Measurements from ENCODE around the gene HINFP. TPM values are rescaled to one million over a fixed set of nuclear protein-coding genes. Genes with fewer than 3 reads are reported as not detected.
A peak's percentile ranks its signal among the peaks of the same experiment; 100 is the strongest.

HINFP gene
- total and polyA plus RNA-seq, 9 of the 15 experiments (the other 6 are each of a cell fraction or from before 2014, with no cell fraction given), result 13.8 to 34.1 (median 22.5) TPM

- peak; percentile 53; the same call in 1 of the 2 replicates for TF ChIP-seq USF2 (CRISPR knock-in tag; IDR thresholded peaks at IDR 0.05)
- TF ChIP-seq ATF1 (CRISPR knock-in tag; IDR thresholded peaks at IDR 0.05), result no peak
- peak; percentile 96 for TF ChIP-seq ATF1 (tag; IDR thresholded peaks at IDR 0.05)
- no peak for TF ChIP-seq DIDO1 (tag; IDR thresholded peaks at IDR 0.05; ENCODE audit: low read depth)
- TF ChIP-seq RCOR1 (IDR thresholded peaks at IDR 0.05; ENCODE audit: borderline replicate concordance in 1 of 2, low read depth in 2 of 2, low read length in 2 of 2), result no peak; a peak in 1 of 4 replicates
- TF ChIP-seq PREB (CRISPR knock-in tag; IDR thresholded peaks at IDR 0.05), result no peak
- TF ChIP-seq ZNF512 (tag; IDR thresholded peaks at IDR 0.05), result no peak
- TF ChIP-seq FOXA3 (CRISPR knock-in tag; conservative IDR thresholded peaks at IDR 0.05 in 1 of 2, IDR thresholded peaks at IDR 0.05 in 1 of 2), result no peak
- TF ChIP-seq ZBTB8A (IDR thresholded peaks at IDR 0.05; ENCODE audit: partially characterized antibody), result no peak
- no peak for TF ChIP-seq PPARD (CRISPR knock-in tag; IDR thresholded peaks at IDR 0.05)
- no peak for TF ChIP-seq SP2 (IDR thresholded peaks at IDR 0.05; ENCODE audit: extremely low read depth, low read depth, low read length, poor library complexity, severe bottlenecking)
- no peak for TF ChIP-seq STAT5B (CRISPR knock-in tag; IDR thresholded peaks at IDR 0.05)
- TF ChIP-seq ZBTB43 (CRISPR knock-in tag; IDR thresholded peaks at IDR 0.05), result no peak
- TF ChIP-seq ZNF277 (CRISPR knock-in tag; IDR thresholded peaks at IDR 0.05; ENCODE audit: borderline replicate concordance), result no peak
- no peak for TF ChIP-seq ZNF584 (CRISPR knock-in tag; IDR thresholded peaks at IDR 0.05; ENCODE audit: low read depth)
- no peak for TF ChIP-seq GATAD2B (IDR thresholded peaks at IDR 0.05; ENCODE audit: borderline replicate concordance)
- TF ChIP-seq ZC3H8 (IDR thresholded peaks at IDR 0.05), result no peak
- 0 out of 2 replicates have a peak, but pooled peaks have one; percentile 4 for TF ChIP-seq CC2D1A (IDR thresholded peaks at IDR 0.05)
- no peak for TF ChIP-seq ZFP36 (IDR thresholded peaks at IDR 0.05; ENCODE audit: low read depth, low read length, partially characterized antibody)
- TF ChIP-seq SRSF7 (optimal IDR thresholded peaks at IDR 0.05; ENCODE audit: low read depth, low read length), result no peak
- peak; percentile 55 to 75; a peak in 3 of 4 replicates for TF ChIP-seq SIN3A (IDR thresholded peaks at IDR 0.05; ENCODE audit: borderline replicate concordance in 2 of 2, control insufficient read depth in 1 of 2, low read depth in 2 of 2, low read length in 2 of 2)
- no peak for TF ChIP-seq KAT2B (IDR thresholded peaks at IDR 0.05; ENCODE audit: low read depth, low read length)
Measured at GRCh38 chr11:119084663-119085436, 36.5 kb upstream of the HINFP start, which contains the start of gene HMBS (continued).
